Endodermal cell (in vitro differentiated cells): ENCODE measurements around the gene CASZ1. TPM values are rescaled to one million over a fixed set of nuclear protein-coding genes. Genes with fewer than 3 reads are reported as not detected.

Experiments used
- DNase-seq: peaks from one replicate; pipeline ENCODE4 v3.0.0-alpha.2; 2017
- H3K27ac ChIP-seq: 2 replicates; pipeline ENCODE4 v1.5.1; 2013; ENCODE audit warnings: mild to moderate bottlenecking, low read depth, low read length, moderate library complexity
- H3K27me3 ChIP-seq: 2 replicates; pipeline ENCODE4 v1.6.1; 2013; ENCODE audit warnings: mild to moderate bottlenecking, low read length, moderate library complexity; ENCODE audit not compliant: insufficient read depth, control insufficient read depth, poor library complexity, severe bottlenecking
- H3K36me3 ChIP-seq: 2 replicates; pipeline ENCODE4 v1.7.0; 2013; ENCODE audit warnings: mild to moderate bottlenecking, low read length, moderate library complexity; ENCODE audit not compliant: control insufficient read depth, insufficient read depth
- H3K4me1 ChIP-seq: one replicate; pipeline ENCODE4 v1.7.0; 2013; ENCODE audit warnings: low read length; ENCODE audit not compliant: control insufficient read depth, insufficient read depth
- H3K4me3 ChIP-seq: 2 replicates; pipeline ENCODE4 v1.5.1; 2013; ENCODE audit warnings: mild to moderate bottlenecking, low read length, moderate library complexity
- H3K9ac ChIP-seq: 2 replicates; pipeline ENCODE4 v1.6.1; 2013; ENCODE audit warnings: mild to moderate bottlenecking, low read length, moderate library complexity; ENCODE audit not compliant: poor library complexity, severe bottlenecking; ENCODE audit errors: extremely low read depth
- H3K9me3 ChIP-seq: 2 replicates; pipeline ENCODE4 v1.6.1; 2013; ENCODE audit warnings: mild to moderate bottlenecking, low read length, moderate library complexity; ENCODE audit not compliant: control insufficient read depth
- H3K27ac Mint-ChIP-seq: 2 replicates; pipeline ENCODE4 v1.8.0; 2020; ENCODE audit warnings: mixed read lengths
- H3K27me3 Mint-ChIP-seq: 2 replicates; pipeline ENCODE4 v1.8.0; 2021; ENCODE audit warnings: mild to moderate bottlenecking, mixed read lengths; ENCODE audit not compliant: insufficient read depth
- H3K36me3 Mint-ChIP-seq: 2 replicates; pipeline ENCODE4 v1.8.0; 2020; ENCODE audit warnings: low read depth, mixed read lengths
- H3K4me1 Mint-ChIP-seq: 2 replicates; pipeline ENCODE4 v1.8.0; 2020; ENCODE audit warnings: mixed read lengths
- H3K4me3 Mint-ChIP-seq: 2 replicates; pipeline ENCODE4 v1.8.0; 2020; ENCODE audit warnings: mild to moderate bottlenecking, moderate library complexity, mixed read lengths
- H3K9me3 Mint-ChIP-seq: 2 replicates; pipeline ENCODE4 v1.8.0; 2020; ENCODE audit warnings: mild to moderate bottlenecking, mixed read lengths
- WGBS, 2 experiments: methylation state at CpG; one replicate each; pipeline versions ENCODE4 v1.1.5 to v1.1.7; 2013; ENCODE audit warnings: missing lambda C conversion rate in 2 of 2, mixed read lengths in 1 of 2; ENCODE audit not compliant: insufficient coverage in 1 of 2, insufficient read length in 1 of 2; 5-methylcytosine and 5-hydroxymethylcytosine counted together
- total RNA-seq, 2 donors: library from RNA; stranded (reverse); fragmentation: NEBNext Ultra II Directional in 1 of 2; extraction: Animal tissue kit (Norgen Biotek cat#: 25700) in 1 of 2; gene quantifications; 2 replicates in 1 of 2; 3 replicates in 1 of 2; pipeline ENCODE4 v1.2.1, GENCODE V29; 2021
- TF ChIP-seq, protein P1 (sequence below): fragments of 200-600 bp; sonication (generic); conservative IDR thresholded peaks from 2 replicates; pipeline ENCODE4 v1.5.0; 2021; ENCODE audit warnings: antibody characterized with exemption, mild to moderate bottlenecking

Gene CASZ1
- total RNA-seq, 2 donors from 2014 or later, result 3.5 to 5.9 TPM

DNA sequence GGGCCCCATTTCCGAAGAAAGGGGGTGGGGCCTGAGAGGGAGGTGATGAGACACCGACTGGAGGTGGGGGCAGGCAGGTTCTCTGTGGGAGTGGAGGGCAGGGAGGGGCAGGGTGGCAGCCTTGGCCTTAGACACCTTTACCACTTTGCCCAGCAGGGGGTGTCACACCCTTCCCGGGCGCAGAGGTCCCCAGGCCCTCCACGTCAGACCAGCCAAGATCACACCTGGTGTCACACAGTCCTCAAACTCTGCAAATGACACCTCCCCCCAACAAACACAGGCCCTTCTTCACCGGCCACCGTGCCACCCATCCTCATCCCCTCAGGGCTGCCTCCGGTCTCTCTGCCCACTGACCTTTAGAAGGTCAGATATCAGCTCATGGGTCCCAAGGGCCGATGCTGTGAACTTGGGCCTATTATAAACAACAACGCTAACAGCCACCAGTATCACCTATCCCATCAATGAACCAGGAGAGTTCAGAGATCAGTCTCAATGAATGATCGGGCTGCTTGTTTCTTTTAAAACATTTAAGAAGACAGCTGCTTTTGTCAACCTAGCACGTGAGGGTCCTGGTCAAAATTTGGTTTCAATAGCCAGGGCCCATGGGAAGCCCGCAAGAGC is 103.9 kb downstream of the CASZ1 start:
- no peaks in the 10 kb centered on the region for H3K36me3 ChIP-seq
- no peak overlapping the region for H3K9ac ChIP-seq
- H3K27ac ChIP-seq, result no peak overlapping the region
- Mint-ChIP-seq H3K4me3 (peak overlapping the region; percentile 57), H3K4me1 (peaks cover 1% of the 10 kb centered on the region), H3K9me3 (no peaks in the 10 kb centered on the region), H3K36me3 (no peaks in the 10 kb centered on the region), H3K27me3 (peaks cover 14% of the 10 kb centered on the region), H3K27ac (no peak overlapping the region)
- TF ChIP-seq, protein P1, sequence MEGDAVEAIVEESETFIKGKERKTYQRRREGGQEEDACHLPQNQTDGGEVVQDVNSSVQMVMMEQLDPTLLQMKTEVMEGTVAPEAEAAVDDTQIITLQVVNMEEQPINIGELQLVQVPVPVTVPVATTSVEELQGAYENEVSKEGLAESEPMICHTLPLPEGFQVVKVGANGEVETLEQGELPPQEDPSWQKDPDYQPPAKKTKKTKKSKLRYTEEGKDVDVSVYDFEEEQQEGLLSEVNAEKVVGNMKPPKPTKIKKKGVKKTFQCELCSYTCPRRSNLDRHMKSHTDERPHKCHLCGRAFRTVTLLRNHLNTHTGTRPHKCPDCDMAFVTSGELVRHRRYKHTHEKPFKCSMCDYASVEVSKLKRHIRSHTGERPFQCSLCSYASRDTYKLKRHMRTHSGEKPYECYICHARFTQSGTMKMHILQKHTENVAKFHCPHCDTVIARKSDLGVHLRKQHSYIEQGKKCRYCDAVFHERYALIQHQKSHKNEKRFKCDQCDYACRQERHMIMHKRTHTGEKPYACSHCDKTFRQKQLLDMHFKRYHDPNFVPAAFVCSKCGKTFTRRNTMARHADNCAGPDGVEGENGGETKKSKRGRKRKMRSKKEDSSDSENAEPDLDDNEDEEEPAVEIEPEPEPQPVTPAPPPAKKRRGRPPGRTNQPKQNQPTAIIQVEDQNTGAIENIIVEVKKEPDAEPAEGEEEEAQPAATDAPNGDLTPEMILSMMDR, result peak; percentile 56
- no peak for DNase-seq
- no peak overlapping the region for H3K4me3 ChIP-seq
- peaks cover 21% of the 10 kb centered on the region for H3K27me3 ChIP-seq
- WGBS, 2 experiments, result 88 to 90% methylated on average over 8 to 13 of the region's 13 CpGs
- H3K9me3 ChIP-seq, result no peaks in the 10 kb centered on the region
- no peaks in the 10 kb centered on the region for H3K4me1 ChIP-seq

DNA sequence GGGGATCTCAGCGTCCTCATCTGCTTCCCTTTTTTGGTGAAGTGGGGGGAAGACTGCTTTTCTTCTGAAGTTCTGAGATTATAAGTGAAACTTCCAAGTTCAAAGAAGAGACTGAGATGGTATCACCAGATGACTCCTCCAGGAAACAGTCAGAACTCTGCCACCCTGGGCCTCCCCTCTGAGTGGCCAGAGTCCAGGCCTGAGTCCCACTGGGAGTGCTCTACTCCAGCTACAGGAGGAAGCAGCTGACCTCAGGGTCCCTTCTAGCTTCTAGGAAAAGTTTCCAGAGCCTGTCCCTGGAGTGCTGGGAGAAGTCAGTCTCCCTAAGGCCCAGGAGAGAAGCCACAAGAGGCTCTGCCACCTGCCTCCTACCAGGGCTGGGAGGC is 104.7 kb downstream of the CASZ1 start:
- TF ChIP-seq, protein P1, result no peak
- DNase-seq, result no peak
- no peak overlapping the region for H3K4me3 ChIP-seq
- no peaks in the 10 kb centered on the region for H3K4me1 ChIP-seq
- Mint-ChIP-seq H3K4me3 (no peak overlapping the region), H3K27me3 (peaks cover 11% of the 10 kb centered on the region), H3K4me1 (peaks cover 6% of the 10 kb centered on the region), H3K9me3 (no peaks in the 10 kb centered on the region), H3K36me3 (no peaks in the 10 kb centered on the region), H3K27ac (no peak overlapping the region)
- no peaks in the 10 kb centered on the region for H3K36me3 ChIP-seq
- H3K9ac ChIP-seq, result no peak overlapping the region
- peaks cover 21% of the 10 kb centered on the region for H3K27me3 ChIP-seq
- H3K27ac ChIP-seq, result no peak overlapping the region
- no peaks in the 10 kb centered on the region for H3K9me3 ChIP-seq
- WGBS, 2 experiments, result 96 to 100% methylated on average over 1 of the region's 1 CpG

DNA sequence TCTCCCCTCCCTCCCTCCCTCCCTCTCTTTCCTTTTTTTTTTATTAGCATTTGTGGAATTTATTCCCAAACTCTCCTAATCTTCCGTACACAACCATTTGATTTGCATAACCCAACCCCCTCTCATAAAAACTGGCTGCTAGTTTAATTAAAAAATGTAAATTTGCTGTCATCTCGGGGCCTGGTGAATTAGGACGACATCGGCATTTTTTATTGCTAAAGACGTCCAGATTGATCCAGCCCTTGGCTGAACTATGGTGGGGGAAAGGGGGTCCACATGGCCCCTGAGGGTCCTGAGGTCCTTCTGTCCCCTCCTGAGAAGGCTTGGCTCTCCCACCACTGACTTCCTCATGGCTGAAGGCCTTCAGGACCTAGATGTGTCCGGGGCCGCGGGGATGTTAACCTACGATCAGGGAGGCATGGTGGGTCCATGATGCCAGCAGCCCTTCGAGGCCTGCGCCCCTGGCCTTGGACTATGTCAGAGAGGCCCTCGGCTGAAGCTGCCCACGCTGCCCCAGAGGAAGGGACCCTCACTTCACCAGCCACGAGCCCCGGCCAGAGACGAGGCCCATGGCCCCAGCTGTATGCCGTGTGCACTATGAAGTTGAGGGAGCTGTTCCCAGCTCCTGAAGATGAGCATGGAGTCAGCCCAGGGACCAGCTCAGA is 105.2 kb downstream of the CASZ1 start:
- Mint-ChIP-seq H3K4me1 (peaks cover 12% of the 10 kb centered on the region), H3K27ac (no peak overlapping the region), H3K9me3 (no peaks in the 10 kb centered on the region), H3K36me3 (no peaks in the 10 kb centered on the region), H3K4me3 (no peak overlapping the region), H3K27me3 (peaks cover 9% of the 10 kb centered on the region)
- no peak overlapping the region for H3K9ac ChIP-seq
- 94 to 95% methylated on average over 16 of the region's 17 CpGs for WGBS, 2 experiments
- H3K27ac ChIP-seq, result no peak overlapping the region
- TF ChIP-seq, protein P1, result no peak
- H3K4me3 ChIP-seq, result no peak overlapping the region
- no peaks in the 10 kb centered on the region for H3K9me3 ChIP-seq
- DNase-seq, result no peak
- H3K36me3 ChIP-seq, result no peaks in the 10 kb centered on the region
- peaks cover 17% of the 10 kb centered on the region for H3K27me3 ChIP-seq
- no peaks in the 10 kb centered on the region for H3K4me1 ChIP-seq
